A549 (cell line): ENCODE measurements around the gene FXN.

Experiments used
- CTCF ChIP-seq: fragments of >200 bp; sonication (Bioruptor Twin); formaldehyde crosslinking; IDR thresholded peaks from 3 replicates; pipeline ENCODE4 v1.5.1; 2016
- EP300 ChIP-seq, 2 experiments: fragments of >200 bp; sonication (Bioruptor Twin); formaldehyde crosslinking; IDR thresholded peaks; 2 replicates in 1 of 2; 3 replicates in 1 of 2; pipeline ENCODE4 v1.6.1; 2016 to 2017
- POLR2A ChIP-seq: IDR thresholded peaks from 2 replicates; pipeline ENCODE4 v1.6.1; 2012; ENCODE audit warnings: mild to moderate bottlenecking, low read length

GRCh38 chr9:69090140-69090750, 54.7 kb downstream of the FXN start:
- no peak for TF ChIP-seq CTCF
- no peak for TF ChIP-seq POLR2A
- TF ChIP-seq EP300 (IDR thresholded peaks at IDR 0.05): no peak
